DOHH2 (cell line): ENCODE measurements around the gene TBC1D20.
A peak's percentile ranks its signal among the peaks of the same experiment; 100 is the strongest.

Source experiments
- H3F3A ChIP-seq: fragments of 200-600 bp; sonication (generic), shearing (Covaris generic); 2 replicates; pipeline ENCODE4 v1.6.0; 2016; ENCODE audit warnings: antibody characterized with exemption, mild to moderate bottlenecking; ENCODE audit not compliant: control insufficient read depth, insufficient read depth
- H3K27ac ChIP-seq: fragments of 200-600 bp; sonication (generic); 2 replicates; pipeline ENCODE4 v1.5.1; 2014; ENCODE audit warnings: low read depth, mild to moderate bottlenecking, low read length, moderate library complexity
- H3K27me3 ChIP-seq: fragments of 200-600 bp; sonication (generic); 2 replicates; pipeline ENCODE4 v1.6.1; 2014; ENCODE audit warnings: mild to moderate bottlenecking, low read length, mixed read lengths; ENCODE audit not compliant: control insufficient read depth
- H3K36me3 ChIP-seq: fragments of 200-600 bp; sonication (generic); 2 replicates; pipeline ENCODE4 v1.6.1; 2014; ENCODE audit warnings: mild to moderate bottlenecking, low read length, moderate library complexity, mixed read lengths; ENCODE audit not compliant: control insufficient read depth
- H3K4me1 ChIP-seq: fragments of 200-600 bp; sonication (generic); 2 replicates; pipeline ENCODE4 v1.6.1; 2014; ENCODE audit warnings: mild to moderate bottlenecking, low read length, mixed read lengths; ENCODE audit not compliant: control insufficient read depth
- H3K4me2 ChIP-seq: fragments of 200-600 bp; sonication (generic); 2 replicates; pipeline ENCODE4 v1.6.0; 2014; ENCODE audit warnings: mild to moderate bottlenecking, low read length, moderate library complexity
- H3K4me3 ChIP-seq: fragments of 200-600 bp; sonication (generic); 2 replicates; pipeline ENCODE4 v1.5.1; 2014; ENCODE audit warnings: mild to moderate bottlenecking, low read length, mixed read lengths
- H3K79me2 ChIP-seq: fragments of 200-600 bp; sonication (generic); 2 replicates; pipeline ENCODE4 v1.6.1; 2014; ENCODE audit warnings: mild to moderate bottlenecking, low read length, mixed read lengths; ENCODE audit not compliant: control insufficient read depth
- H3K9me2 ChIP-seq: fragments of 200-600 bp; sonication (generic); replicated peaks from 2 replicates; pipeline ENCODE4 v1.6.1; 2014; ENCODE audit warnings: mild to moderate bottlenecking, low read length, mixed read lengths; ENCODE audit not compliant: control insufficient read depth
- H3K9me3 ChIP-seq: fragments of 200-600 bp; sonication (generic); 2 replicates; pipeline ENCODE4 v1.6.1; 2014; ENCODE audit warnings: antibody characterized with exemption, low read length, mixed read lengths; ENCODE audit not compliant: control insufficient read depth, insufficient read depth
- H4K20me1 ChIP-seq: fragments of 200-600 bp; sonication (generic); 2 replicates; pipeline ENCODE4 v1.6.0; 2014; ENCODE audit warnings: low read depth, mild to moderate bottlenecking, antibody characterized with exemption, low read length, moderate library complexity; ENCODE audit not compliant: control insufficient read depth, insufficient read depth
- EZH2phosphoT487 ChIP-seq: fragments of 200-600 bp; sonication (generic); IDR thresholded peaks from 2 replicates; pipeline ENCODE4 v1.6.1; 2017; ENCODE audit warnings: borderline replicate concordance, mild to moderate bottlenecking, antibody characterized with exemption, low read length, moderate library complexity, mixed read lengths
- TF ChIP-seq, protein P1 (sequence below): fragments of 200-600 bp; sonication (generic); IDR thresholded peaks from one replicate; pipeline ENCODE4 v1.5.1; 2014; ENCODE audit warnings: antibody characterized with exemption, mild to moderate bottlenecking, low read depth, low read length; ENCODE audit not compliant: poor library complexity, severe bottlenecking

Gene TBC1D20

GRCh38 chr20:432677-433299, 29.5 kb downstream of the TBC1D20 start:
- no peak overlapping the region for H3K4me2 ChIP-seq
- H3K9me3 ChIP-seq, result no peaks in the 10 kb centered on the region
- H3K27me3 ChIP-seq, result no peaks in the 10 kb centered on the region
- no peak overlapping the region for H3K4me3 ChIP-seq
- TF ChIP-seq EZH2phosphoT487, result no peak
- TF ChIP-seq, protein P1, sequence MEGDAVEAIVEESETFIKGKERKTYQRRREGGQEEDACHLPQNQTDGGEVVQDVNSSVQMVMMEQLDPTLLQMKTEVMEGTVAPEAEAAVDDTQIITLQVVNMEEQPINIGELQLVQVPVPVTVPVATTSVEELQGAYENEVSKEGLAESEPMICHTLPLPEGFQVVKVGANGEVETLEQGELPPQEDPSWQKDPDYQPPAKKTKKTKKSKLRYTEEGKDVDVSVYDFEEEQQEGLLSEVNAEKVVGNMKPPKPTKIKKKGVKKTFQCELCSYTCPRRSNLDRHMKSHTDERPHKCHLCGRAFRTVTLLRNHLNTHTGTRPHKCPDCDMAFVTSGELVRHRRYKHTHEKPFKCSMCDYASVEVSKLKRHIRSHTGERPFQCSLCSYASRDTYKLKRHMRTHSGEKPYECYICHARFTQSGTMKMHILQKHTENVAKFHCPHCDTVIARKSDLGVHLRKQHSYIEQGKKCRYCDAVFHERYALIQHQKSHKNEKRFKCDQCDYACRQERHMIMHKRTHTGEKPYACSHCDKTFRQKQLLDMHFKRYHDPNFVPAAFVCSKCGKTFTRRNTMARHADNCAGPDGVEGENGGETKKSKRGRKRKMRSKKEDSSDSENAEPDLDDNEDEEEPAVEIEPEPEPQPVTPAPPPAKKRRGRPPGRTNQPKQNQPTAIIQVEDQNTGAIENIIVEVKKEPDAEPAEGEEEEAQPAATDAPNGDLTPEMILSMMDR, result no peak
- H3K9me2 ChIP-seq, result no peaks in the 10 kb centered on the region
- H4K20me1 ChIP-seq, result no peaks in the 10 kb centered on the region
- no peaks in the 10 kb centered on the region for H3K79me2 ChIP-seq
- peaks cover 22% of the 10 kb centered on the region for H3K4me1 ChIP-seq
- no peak overlapping the region for H3K27ac ChIP-seq
- H3F3A ChIP-seq, result no peaks in the 10 kb centered on the region
- peaks cover 21% of the 10 kb centered on the region for H3K36me3 ChIP-seq

- TF ChIP-seq EZH2phosphoT487, result no peak
- TF ChIP-seq, protein P1, result no peak
- Histone ChIP-seq H3K4me2 (no peak overlapping the region), H3F3A (no peaks in the 10 kb centered on the region), H4K20me1 (no peaks in the 10 kb centered on the region; the same call in 1 of the 2 replicates), H3K4me3 (no peak overlapping the region), H3K4me1 (peaks cover 17% of the 10 kb centered on the region), H3K79me2 (no peaks in the 10 kb centered on the region), H3K9me2 (no peaks in the 10 kb centered on the region), H3K27ac (no peak overlapping the region), H3K36me3 (peaks cover 16% of the 10 kb centered on the region), H3K27me3 (no peaks in the 10 kb centered on the region), H3K9me3 (no peaks in the 10 kb centered on the region)
These were observed 30.1 kb downstream of the TBC1D20 start for GRCh38 chr20:432208-432607.

DNA sequence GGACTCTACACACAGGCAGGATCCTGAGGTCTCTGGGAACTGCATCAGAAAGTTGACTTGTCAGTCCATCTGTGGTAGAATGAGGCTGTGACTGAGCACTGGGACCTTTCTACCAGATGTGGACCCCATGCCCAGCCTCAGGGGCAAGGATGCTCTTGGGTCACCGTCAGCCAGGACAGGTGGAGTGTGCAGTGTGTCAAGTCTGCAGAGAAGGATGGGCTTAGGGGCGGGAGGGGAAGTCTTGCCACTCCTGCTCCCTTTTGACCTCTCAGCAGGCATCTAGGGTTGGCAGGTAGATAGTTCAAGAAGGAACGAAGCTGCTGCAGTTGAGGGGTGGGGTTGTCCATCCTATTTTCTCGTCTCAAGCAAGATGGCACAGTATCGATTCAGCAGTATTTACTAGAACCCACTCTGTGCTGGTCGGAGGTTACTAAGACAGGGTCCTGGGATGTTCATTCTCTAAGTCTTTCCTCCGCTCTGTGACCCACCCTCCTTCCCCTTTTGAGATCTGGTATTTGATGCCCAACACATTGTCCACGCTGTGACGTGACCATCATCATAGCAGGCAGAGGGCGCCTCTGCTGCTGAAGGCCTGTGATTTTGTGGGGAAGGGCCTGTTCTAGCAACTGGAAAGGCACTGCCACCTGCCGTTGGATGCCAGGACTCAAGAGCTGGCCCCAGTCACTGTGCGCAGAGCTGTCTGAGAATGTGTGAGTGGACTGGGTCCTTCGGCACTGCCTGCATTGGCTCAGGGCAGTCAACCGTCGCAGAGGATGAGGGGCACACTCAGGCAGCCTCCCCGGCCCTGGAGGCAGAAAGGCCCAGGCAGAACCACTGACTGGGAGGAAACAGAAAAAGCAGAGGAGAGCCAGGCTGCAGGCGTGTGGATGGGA, 31.1 kb downstream of the TBC1D20 start:
- no peaks in the 10 kb centered on the region for H3K79me2 ChIP-seq
- H3K9me2 ChIP-seq, result no peaks in the 10 kb centered on the region
- H3K4me3 ChIP-seq, result no peak overlapping the region
- peaks cover 16% of the 10 kb centered on the region for H3K4me1 ChIP-seq
- H4K20me1 ChIP-seq, result no peaks in the 10 kb centered on the region; the same call in 1 of the 2 replicates
- TF ChIP-seq, protein P1, result peak; percentile 76
- no peak for TF ChIP-seq EZH2phosphoT487
- no peak overlapping the region for H3K27ac ChIP-seq
- H3F3A ChIP-seq, result no peaks in the 10 kb centered on the region
- peaks cover 11% of the 10 kb centered on the region for H3K36me3 ChIP-seq
- no peaks in the 10 kb centered on the region for H3K9me3 ChIP-seq
- no peaks in the 10 kb centered on the region for H3K27me3 ChIP-seq
- H3K4me2 ChIP-seq, result no peak overlapping the region
